Right atrium auricular region (tissue), 2 donors: Measurements from ENCODE around the gene DLG5. TPM values are rescaled to one million over a fixed set of nuclear protein-coding genes. Genes with fewer than 3 reads are reported as not detected.

Experiments
- DNase-seq: peaks from one replicate; pipeline ENCODE4 v3.0.0-alpha.2; 2019; ENCODE audit warnings: low spot score
- H3K27ac ChIP-seq, 2 donors: fragments of 200-600 bp; sonication (generic); 1 replicate in 1 of 2; 2 replicates in 1 of 2; pipeline ENCODE4 v1.5.1; 2016 to 2019
- H3K27me3 ChIP-seq, 2 donors: fragments of 200-600 bp; sonication (generic); one replicate each; pipeline versions ENCODE4 v1.5.1 to v1.6.0; 2017 to 2019
- H3K36me3 ChIP-seq: fragments of 200-600 bp; sonication (generic); one replicate; pipeline ENCODE4 v1.5.1; 2016
- H3K4me1 ChIP-seq, 2 donors: fragments of 200-600 bp; sonication (generic); one replicate each; pipeline versions ENCODE4 v1.5.1 to v1.6.0; 2017 to 2019
- H3K4me3 ChIP-seq, 2 donors: fragments of 200-600 bp; sonication (generic); 1 replicate in 1 of 2; 2 replicates in 1 of 2; pipeline ENCODE4 v1.5.1; 2017 to 2019; ENCODE audit warnings: mild to moderate bottlenecking in 1 of 2, moderate library complexity in 1 of 2
- H3K9me3 ChIP-seq, 2 donors: fragments of 200-600 bp; sonication (generic); one replicate each; pipeline ENCODE4 v1.5.1; 2019
- total RNA-seq, 2 donors: library from RNA; depleted of rRNA; stranded (reverse); fragments of >200 nt; gene quantifications; one replicate each; pipeline ENCODE4 v1.1.0, GENCODE V29; 2016
- TF ChIP-seq, protein P1 (sequence below), 2 donors: fragments of 200-600 bp; sonication (generic); IDR thresholded peaks; one replicate each; pipeline ENCODE4 v1.5.1; 2019; ENCODE audit warnings: antibody characterized with exemption in 2 of 2

DLG5 gene
- total RNA-seq, 2 donors from 2014 or later, result 10.5 to 20.4 TPM

DNA sequence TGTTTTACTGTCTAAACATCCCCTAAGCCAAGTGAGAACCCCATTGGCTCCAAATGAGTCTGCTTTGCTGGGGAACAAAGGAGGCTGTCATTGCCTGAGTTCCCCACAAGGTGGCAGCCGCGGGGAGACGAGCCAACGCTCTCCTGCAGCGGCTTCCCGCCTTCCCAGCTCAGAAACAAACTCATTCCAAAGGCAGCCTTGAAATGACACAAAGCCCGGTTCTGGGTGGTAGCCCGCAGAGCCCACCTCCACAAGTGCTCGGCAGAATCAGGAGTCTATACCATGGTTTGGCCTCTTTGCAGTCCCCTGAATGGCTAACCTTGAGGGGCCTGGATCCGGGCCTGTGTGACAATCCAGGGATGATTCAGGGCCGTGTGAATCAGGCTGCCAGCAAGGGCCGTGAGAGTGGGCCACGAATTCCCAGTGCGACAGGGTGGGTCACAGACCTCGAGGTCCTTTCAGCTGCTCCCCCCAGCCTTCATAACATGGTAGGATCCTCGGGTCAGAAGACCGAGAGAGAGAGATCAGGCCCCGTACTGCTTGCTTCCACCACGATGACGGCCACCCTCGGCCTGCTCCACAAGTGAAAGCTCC lies 79.7 kb downstream of the DLG5 start:
- Histone ChIP-seq H3K36me3 (peaks cover 18% of the 10 kb centered on the region), H3K27ac (peak overlapping the region; percentile 35 to 57), H3K4me3 (no peak overlapping the region), H3K4me1 (peaks cover 0 to 14% of the 10 kb centered on the region in 2 donors), H3K9me3 (no peaks in the 10 kb centered on the region), H3K27me3 (no peaks in the 10 kb centered on the region)
- TF ChIP-seq, protein P1, sequence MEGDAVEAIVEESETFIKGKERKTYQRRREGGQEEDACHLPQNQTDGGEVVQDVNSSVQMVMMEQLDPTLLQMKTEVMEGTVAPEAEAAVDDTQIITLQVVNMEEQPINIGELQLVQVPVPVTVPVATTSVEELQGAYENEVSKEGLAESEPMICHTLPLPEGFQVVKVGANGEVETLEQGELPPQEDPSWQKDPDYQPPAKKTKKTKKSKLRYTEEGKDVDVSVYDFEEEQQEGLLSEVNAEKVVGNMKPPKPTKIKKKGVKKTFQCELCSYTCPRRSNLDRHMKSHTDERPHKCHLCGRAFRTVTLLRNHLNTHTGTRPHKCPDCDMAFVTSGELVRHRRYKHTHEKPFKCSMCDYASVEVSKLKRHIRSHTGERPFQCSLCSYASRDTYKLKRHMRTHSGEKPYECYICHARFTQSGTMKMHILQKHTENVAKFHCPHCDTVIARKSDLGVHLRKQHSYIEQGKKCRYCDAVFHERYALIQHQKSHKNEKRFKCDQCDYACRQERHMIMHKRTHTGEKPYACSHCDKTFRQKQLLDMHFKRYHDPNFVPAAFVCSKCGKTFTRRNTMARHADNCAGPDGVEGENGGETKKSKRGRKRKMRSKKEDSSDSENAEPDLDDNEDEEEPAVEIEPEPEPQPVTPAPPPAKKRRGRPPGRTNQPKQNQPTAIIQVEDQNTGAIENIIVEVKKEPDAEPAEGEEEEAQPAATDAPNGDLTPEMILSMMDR (IDR thresholded peaks at IDR 0.05), result peak; percentile 93 to 97
- peak; percentile 80 for DNase-seq

- Histone ChIP-seq H3K9me3 (no peaks in the 10 kb centered on the region), H3K4me1 (peaks cover 0 to 14% of the 10 kb centered on the region in 2 donors), H3K36me3 (peaks cover 28% of the 10 kb centered on the region), H3K4me3 (no peak overlapping the region), H3K27ac (no peak overlapping the region), H3K27me3 (no peaks in the 10 kb centered on the region)
- DNase-seq, result no peak
- TF ChIP-seq, protein P1 (IDR thresholded peaks at IDR 0.05), result no peak
These were observed 81.1 kb downstream of the DLG5 start for GRCh38 chr10:77845451-77845850.

GRCh38 chr10:77844713-77845445 lies 81.7 kb downstream of the DLG5 start:
- no peak for DNase-seq
- no peak overlapping the region for H3K27ac ChIP-seq
- H3K27me3 ChIP-seq, result no peaks in the 10 kb centered on the region
- TF ChIP-seq, protein P1 (IDR thresholded peaks at IDR 0.05), result no peak
- no peaks in the 10 kb centered on the region for H3K9me3 ChIP-seq
- H3K4me3 ChIP-seq, result no peak overlapping the region
- peaks cover 0 to 14% of the 10 kb centered on the region in 2 donors for H3K4me1 ChIP-seq
- H3K36me3 ChIP-seq, result peaks cover 28% of the 10 kb centered on the region

DNA sequence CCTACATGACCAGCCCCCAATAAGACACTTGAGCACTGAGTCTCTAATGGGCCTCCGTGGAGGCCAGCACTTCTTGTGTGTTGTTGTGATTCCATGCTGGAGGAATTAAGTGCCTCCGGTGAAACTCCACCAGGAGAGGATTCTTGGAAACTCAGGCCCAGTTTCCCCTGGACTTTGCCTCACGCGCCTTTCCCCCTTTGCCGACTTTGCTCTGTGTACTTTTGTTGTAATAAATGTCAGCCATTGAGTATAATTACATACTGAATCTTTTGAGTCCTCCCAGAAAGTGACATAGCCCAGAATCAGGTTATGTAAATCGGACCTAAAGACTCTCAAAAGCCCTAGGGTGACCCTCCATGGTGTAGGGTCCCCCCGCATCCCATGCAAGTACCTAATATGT lies 82.4 kb downstream of the DLG5 start:
- Histone ChIP-seq H3K36me3 (peaks cover 28% of the 10 kb centered on the region), H3K27me3 (no peaks in the 10 kb centered on the region), H3K9me3 (no peaks in the 10 kb centered on the region), H3K4me1 (peaks cover 0 to 14% of the 10 kb centered on the region in 2 donors), H3K27ac (no peak overlapping the region), H3K4me3 (no peak overlapping the region)
- no peak for DNase-seq
- TF ChIP-seq, protein P1 (IDR thresholded peaks at IDR 0.05), result no peak

- no peak for DNase-seq
- Histone ChIP-seq H3K36me3 (peaks cover 28% of the 10 kb centered on the region), H3K27ac (no peak overlapping the region), H3K4me3 (no peak overlapping the region), H3K9me3 (no peaks in the 10 kb centered on the region), H3K27me3 (no peaks in the 10 kb centered on the region), H3K4me1 (peaks cover 0 to 23% of the 10 kb centered on the region in 2 donors)
- TF ChIP-seq, protein P1 (IDR thresholded peaks at IDR 0.05), result no peak
These were observed 83.3 kb downstream of the DLG5 start for GRCh38 chr10:77843264-77843663.
